ENCODE results near the gene TSPAN11.

DNA sequence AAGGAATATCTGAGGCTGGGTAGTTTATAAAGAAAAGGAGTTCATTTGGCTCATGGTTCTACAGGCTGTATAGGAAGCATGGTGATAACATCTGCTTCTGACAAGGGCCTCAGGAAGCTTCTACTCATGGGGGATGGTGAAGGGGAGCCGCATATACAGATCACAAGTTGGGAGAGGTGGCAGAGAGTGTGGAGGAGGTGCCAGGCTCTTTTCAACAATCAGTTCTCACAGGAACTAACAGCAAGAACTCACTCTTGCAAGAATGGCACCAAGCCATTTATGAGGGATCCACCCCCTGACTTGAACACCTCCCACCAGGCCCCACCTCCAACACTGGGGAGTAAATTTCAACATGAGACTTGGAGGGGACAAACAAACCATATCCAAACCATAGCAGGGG, 3.5 kb upstream of the TSPAN11 start:
- TF ChIP-seq CTCF (IDR thresholded peaks at IDR 0.05) (no peak), POLR2A (IDR thresholded peaks at IDR 0.05) (no peak)
